GM19238 (cell line): ENCODE results near the gene ABCD4.
"Not testable (repeated sequence)": the region's sequence is repeated elsewhere in the genome, so short reads cannot be mapped to it uniquely, and the experiment has no call there.

Source experiments
- DNase-seq: peaks from one replicate; pipeline ENCODE4 v3.0.0; 2011; ENCODE audit warnings: low spot score; ENCODE audit not compliant: insufficient read length

ABCD4 gene

DNA sequence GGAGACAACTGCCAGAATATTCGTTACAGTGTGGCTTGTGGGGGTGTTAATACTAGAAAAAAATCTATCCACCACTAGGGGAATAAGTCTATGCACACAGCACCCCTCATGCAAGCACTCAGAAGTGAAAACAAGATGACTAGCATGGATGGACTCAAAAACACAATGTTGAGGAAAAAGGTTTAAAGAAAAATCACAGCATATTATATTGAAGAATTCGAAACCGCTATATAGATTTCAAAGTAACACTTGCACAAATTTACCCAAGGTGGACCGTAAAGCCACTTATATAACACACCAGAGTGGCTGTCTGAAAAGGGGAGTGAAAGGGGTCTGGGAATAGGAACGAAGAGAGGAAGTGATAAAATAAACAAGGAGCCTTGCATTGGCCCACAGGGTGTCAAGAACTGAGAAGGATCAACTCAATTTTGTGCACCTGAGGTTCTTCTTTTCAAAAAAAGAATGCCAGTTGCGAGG is 544 bp downstream of the ABCD4 start:
- peak; percentile 24 for DNase-seq

DNA sequence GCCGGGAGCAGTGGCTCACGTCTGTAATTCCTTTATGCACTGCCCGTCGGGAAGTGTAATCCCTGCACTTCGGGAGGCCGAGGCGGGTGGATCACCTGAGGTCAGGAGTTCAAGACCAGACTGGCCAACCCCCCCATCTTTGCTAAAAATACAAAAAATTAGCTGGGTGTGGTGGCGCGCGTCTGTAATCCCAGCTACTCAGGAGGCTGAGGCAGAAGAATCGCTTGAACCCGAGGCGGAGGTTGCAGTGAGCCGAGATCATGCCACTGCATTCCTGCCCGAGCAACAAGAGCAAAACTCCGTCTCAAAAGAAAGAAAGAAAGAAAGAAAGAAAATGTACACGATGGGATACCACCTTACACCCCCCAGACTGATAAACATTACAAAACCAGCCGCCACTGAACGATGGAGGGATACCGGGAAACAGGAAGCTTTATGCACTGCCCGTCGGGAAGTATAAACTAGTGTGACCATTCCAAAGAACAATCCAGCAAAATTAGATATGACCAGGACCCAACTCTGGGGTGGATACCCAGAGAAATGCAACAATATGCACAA is 1.1 kb downstream of the ABCD4 start:
- DNase-seq, result no peak

DNA sequence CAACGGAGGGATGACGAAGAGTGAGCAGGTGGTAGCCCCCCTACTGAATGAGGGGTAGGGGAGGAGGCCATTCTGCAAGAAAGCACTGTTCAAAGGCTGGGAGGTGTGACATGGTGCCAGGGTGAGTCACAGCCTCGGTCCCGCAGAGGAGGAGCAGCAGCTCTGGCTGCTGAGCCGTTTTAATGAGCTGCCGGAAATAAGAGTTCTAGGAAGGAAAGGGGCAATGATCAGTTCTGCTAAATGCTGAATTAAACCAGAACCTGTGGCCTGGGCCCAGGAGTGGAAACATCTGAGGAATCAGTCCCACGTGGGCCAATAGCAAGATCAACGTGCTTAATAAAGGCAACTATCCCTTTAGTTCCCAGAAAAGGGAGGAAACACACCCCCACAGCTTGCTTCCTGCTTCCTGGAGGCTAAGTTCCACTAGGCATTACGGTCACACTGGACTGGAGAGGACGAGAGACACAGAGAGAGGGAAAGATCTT is 3.6 kb downstream of the ABCD4 start:
- no peak for DNase-seq

DNA sequence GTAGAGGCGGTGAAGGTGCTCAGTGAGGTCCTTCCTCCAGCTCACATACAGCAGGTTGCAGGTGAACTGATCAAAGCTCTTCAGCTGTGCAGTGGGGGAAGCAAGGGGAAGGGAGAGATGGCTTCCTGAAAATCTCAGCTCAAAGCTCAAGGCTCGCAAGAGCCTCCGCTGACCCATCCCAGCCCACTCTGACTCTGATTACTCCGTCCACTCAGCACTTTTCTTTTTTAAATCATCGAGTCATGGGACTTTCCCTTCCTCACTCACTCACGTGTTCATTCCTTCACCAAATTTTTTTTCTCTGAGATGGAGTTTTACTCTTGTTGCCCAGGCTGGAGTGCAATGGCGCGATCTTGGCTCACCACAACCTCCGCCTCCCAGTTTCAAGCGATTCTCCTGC is 4.7 kb downstream of the ABCD4 start:
- DNase-seq, result no peak

DNA sequence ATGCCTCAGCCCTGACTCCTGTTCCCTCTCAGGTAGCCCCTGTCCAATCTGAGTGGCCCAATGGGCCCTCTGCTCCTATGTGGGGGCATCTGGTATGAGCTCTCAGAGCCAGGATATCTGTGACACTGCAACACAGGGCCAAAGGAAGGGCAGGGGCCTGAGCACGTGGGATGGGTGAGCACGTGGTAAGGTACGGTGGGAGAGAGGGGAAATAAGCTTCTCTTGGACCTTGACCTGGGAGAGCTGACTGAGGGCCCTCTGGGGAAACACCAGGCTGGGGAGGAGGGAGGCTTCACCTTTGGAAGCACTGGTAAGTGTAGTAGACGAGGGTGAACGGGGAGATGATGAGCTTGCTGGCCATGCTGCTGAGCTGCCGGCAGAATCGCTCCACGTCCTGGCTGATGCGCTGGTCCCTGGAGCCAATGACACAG is 6.7 kb downstream of the ABCD4 start:
- DNase-seq, result no peak

DNA sequence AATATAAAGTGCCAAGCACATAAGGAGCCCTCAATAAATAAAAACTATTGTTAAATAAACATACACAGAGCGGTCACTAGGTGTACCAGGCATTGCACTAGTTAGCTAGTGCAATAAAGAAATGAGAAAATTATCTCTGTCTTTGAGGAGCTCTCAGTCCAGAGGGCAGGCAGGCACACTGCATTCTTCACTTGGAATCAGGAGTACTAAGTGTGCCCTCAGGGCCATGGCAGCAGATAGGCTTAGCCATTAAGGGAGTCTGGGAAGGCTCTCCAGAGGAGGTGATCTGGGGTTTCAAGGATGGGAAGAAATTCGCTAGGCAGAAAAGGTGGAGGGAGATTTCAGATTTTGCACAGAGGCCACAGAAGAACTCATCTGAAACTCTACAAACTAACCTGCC is 9.1 kb downstream of the ABCD4 start:
- DNase-seq, result no peak

DNA sequence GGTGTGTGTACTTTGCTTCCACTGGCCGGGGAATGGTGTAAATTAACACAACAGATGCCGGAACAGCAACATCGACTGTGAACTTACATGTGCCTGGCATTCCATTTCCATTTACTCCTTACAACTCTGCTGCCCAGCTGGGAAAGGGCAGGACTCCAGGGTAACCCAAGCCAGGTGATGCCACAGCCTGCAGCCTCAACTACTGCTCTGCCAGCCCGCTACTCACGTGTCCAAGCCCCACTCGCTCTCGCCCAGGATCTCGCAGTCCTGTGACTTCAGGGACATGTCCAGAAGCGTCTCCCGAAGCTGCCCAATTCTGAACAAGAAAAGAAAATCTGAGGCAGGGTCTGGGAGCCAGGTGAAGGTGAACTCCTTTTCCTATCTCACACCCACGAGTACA is 10.7 kb downstream of the ABCD4 start:
- DNase-seq, result no peak

DNA sequence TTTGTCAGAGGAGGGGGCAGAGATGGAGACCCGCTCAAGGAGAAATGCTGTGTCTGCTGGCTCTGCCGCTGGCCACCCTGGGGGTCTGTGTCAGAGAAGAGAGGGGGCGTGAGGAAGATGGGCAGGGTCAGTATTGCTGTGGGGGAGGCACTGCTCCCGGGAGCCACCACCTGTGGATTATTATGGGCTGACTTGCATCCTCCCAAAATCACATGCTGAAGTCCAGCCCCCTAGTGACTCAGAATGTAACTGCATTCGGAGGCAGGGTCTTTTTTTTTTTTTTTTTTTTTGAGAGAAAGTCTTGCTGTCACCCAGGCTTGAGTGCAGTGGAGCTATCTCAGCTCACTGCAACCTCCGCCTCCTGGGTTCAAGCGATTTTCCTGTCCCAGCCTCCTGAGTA is 12.3 kb downstream of the ABCD4 start:
- DNase-seq, result no peak

DNA sequence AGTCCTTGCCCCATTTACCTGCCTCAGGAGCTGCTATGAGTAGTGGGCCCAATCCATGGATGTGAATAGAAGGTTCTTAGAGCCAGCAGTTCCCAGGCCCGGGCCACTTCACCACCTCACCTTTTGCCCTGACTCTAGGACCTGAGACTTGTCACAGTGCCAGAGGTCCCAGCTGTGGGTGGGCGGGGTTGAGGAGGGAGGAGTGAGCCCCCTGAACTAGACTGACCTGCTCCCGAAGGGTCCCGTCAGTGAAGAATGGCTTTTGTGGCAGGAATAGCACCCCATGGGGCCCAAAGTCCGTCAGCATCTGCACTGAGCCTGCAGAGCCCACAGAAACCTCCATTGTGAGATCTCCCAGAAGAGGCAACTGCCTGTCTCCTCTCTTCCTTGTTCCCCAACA is 12.9 kb downstream of the ABCD4 start:
- DNase-seq, result no peak

DNA sequence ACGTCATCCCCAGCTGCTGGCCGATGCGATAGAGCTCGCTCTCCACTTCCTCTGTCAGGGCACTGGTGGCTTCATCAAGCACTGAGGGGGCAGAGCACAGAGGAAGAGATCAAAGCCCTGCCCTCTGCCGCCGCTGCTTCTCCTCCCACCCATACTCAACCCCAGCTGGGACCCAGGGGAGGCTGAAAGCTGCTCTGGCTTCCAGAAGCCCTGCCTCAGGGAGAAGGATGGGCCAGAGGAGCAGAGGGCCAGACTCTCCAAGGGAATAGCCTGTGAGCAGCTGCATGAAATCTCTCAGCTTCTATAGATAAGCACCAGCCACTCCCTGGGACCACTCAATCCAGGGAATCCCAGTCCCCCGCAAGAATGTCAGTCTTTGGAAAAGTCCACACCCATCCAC is 16.0 kb downstream of the ABCD4 start:
- no peak for DNase-seq

DNA sequence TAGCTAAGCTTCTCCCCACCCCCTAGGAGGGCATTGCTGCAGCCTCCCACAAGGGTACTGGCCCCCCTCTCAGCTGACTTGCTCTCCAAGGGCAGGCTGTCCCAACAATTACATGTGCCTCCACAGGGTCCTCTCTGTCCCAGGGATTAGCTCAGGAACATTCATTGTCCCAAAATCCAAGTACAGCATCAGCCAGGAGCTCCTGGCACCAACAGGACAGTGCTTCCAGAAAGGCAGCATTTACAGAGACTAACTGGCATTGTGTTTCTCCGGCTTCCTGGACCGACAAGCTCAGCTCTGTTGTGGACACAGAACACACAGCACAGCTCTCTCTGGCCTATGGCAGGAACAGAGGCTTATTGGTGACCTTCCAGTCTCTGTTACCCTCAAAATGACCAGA is 21.7 kb downstream of the ABCD4 start:
- no peak for DNase-seq

DNA sequence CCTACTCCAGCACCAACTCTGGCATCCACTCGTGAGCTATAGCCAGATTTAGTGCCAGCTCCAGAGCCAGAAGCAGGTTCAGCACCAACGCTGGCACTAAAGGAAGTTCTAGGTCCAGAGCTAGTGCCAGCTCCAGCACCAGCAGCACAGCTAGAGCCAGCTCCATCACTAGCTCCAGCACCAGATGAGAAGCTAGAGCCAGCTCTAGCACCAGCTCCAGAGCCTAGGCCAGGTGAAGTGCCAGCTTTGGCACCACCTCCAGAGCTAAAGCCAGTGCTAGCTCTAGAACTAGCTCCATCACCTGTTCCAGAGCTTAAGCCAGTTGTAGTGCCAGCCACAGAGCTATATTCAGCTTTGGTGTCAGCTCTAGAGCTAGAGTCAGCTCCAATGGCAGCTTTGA is 24.7 kb downstream of the ABCD4 start:
- no peak for DNase-seq

DNA sequence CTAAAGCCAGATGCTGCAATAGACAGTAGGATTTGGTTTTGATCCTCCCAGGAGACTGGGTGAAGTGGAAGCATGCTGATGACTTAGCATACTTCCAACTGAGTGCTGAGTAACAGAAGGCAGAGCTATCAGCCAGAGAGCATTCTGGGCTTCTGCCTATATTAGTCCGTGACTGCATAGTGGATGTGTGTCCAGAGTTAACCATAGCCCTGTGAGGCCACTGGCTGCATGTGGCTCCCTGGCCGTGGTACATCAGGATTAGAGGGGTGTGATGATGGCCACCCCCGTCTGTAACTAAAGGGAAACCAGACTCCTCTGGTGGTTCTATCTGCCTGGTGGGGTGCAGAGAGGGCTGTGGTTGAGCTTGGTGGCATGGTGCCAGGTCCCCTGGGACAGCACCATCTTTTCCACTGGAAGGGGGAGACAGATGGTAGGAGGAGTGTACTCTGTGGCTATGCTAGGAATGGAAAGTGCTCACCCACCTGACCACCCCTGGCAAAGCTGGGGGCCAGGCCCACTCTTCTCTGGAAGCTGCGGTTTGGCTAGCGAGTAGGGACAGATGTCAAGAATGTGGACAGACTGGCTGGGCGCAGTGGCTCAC is 27.4 kb downstream of the ABCD4 start:
- DNase-seq, result no peak

DNA sequence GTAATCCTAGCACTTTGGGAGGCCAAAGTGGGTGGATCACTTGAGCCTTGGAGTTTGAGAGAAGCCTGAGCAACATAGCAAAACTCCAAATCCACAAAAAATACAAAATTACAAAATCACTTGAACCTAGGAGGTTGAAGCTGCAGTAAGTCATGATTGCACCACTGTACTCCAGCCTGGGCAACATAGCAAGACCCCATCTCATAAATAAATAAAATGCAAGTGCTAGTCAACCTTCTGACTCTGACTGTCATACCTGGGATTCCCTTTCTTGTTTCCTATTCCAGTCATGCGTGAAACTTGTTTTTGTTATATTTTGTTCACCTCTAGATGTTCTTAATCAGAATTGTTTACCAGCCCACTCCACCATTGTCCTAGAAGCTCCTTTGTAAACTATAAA is 31.4 kb downstream of the ABCD4 start:
- DNase-seq, result no peak

DNA sequence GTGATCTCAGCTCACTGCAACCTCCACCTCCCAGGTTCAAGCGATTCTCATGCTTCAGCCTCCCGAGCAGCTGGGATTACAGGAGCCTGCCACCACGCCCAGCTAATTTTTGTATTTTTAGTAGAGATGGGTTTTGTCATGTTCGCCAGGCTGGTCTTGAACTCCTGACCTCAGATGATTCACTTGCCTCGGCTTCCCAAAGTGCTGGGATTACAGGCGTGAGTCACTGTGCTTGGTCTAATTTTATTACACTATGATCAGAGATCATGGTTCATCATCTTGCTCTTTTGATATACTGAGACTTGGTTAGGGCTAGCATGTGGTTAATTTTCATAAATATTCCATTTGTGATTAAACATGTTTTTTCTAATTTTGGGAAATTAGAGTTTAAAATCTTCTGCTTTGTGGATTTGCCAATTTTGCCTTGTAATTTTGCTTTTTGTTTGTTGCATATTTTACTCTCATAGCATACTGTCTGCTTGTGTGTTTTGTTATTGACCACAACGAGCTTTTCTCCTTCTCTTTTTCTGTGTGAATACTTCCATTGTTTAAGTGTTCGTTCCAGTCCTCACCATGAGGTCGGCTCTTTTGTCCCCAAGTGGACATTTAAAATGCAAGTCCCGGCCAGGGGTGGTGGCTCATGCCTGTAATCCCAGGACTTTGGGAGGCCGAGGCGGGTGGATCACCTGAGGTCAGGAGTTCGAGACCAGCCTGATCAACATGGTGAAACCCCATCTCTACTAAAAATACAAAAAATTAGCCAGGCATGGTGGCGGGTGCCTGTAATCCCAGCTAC is 32.2 kb downstream of the ABCD4 start:
- not testable (repeated sequence) for DNase-seq

DNA sequence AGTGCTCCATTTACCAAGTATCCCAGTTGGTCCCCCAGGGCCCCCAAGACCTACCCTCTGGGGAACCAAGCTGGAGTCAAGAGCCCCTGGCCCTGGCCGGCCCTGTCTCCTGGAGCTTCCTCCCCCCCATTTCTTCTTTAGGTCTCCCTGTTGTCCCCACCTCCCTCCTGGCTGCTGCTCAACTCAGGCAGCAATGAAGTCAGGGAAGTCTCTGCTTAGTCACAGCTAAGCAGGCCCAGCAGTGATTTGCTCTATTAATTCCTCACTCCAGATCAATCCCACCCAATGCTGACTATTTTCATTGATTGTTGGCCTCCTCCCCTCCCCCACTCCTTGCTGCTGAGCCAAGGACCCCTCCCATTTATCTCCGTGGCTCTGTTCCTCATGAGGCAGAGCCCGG is 35.1 kb downstream of the ABCD4 start:
- no peak for DNase-seq

DNA sequence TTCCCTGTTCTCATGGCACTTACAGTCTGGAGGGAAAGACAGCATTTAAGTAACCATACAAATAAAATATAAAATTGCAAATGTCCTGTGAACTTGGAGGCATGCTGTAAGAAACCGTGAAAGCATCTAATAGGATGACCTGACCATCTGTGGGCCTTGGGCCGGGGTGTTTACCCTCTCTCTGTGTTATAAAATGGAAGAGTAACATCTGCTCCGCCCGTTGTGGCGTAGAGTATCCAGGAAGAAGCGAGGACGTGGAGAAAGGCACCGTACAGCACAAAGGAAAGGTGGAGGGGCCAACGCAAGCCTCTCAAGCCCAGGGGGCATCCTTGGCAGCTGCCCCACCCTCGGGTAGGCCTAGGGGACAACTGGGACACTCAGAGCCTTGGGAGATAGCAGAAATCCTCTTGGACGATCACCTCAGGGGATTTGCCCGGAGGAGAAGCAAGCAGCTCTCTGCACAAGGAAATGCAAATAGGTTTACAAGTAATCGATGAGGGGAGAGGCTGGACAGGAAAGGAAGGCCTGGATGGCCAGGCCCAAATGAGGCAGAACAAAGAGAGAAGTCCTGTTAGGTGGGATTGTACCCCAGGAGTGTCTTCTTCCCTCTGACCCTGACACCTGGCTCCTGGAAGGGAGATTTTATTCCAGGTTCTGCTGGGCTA is 37.3 kb downstream of the ABCD4 start:
- DNase-seq, result no peak

DNA sequence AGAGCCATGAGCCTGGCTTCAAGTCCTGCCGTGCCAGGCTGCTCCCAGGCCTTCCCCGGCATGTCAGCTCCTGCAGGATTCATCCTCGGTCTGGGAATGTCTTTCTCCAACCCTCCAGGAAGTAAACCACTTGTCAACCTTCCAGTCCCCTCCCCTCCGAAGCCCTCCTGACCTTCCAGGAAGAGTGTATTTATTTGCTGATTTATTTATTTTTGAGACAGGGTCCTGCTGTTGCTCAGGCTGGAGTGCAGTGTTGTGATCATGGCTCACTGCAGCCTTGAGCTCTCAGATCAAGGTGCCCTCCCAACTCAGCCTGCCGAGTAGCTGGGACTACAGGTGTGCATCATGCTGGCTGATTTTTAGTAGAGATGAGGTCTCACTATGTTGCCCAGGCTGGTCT is 38.8 kb downstream of the ABCD4 start:
- no peak for DNase-seq

DNA sequence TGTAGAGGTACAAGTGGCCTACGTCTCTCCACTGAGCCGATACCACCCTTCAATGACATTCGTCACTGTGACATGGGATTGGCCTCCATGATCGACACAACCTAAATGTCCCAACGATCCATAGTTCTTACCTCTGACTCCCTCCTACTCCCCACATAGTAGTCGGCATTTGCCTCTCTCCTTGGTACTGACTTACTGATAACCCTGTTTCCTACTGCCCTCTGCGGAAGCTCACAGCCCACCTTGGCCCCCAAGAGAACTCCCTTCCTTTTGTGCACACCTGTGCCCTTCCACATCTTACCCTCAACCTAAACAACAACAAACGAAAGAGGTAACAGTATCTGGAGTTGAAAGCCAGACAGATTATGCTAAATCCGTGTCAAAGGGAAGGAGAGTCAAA is 39.6 kb downstream of the ABCD4 start:
- DNase-seq, result no peak

DNA sequence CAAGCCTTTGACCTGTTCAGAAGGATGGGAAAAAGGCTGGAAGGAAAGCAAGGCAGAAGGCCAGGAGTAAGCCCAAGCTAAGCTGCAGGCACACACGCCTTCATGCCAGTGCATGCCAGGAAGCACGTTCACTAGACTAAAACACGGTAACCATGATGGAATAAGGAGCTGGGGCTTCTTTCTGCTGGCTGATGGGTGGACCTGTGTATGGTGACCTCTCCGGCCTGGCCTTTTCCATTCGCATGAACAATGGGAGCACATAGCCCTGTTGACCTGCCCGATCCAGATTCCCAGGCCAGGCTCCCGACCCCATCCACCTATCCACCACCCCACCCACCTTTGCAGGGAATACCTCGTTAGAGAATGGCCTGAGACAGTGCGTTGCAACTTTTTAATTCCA is 40.7 kb downstream of the ABCD4 start:
- DNase-seq, result no peak

DNA sequence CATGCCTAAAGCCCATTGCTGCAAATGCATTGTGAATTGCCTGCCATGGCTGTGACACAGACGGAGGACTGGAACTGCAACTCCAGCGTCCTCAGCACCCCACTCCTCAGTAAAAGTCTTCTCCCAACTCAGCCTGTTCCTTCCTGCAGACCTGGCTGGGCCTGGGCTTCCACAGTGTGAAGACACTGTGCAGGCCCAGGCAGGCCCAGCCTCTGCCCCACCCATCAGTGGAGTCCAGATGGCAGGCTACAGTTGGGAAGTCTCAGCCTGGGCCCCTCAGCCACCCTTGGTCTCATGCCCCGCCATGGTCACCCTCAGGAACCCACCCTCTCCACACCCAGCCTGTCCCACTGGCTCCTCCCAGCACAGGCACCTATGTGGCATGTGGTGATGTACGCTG is 41.4 kb downstream of the ABCD4 start:
- no peak for DNase-seq
